ENCODE measurements around the gene MDM4. TPM values are rescaled to one million over a fixed set of nuclear protein-coding genes. Genes with fewer than 3 reads are reported as not detected.

The MDM4 gene
- total RNA-seq, 1 experiment from 2014 or later, result 49.6 TPM

GRCh38 chr1:204577794-204578478, 61.7 kb downstream of the MDM4 start:
- H3K4me1 Mint-ChIP-seq, result peaks cover 64 to 74% of the 10 kb centered on the region in 2 experiments
- no peak overlapping the region for H4K91ac ChIP-seq (ENCODE audit: insufficient read length, low read depth, low read length)
- no peak overlapping the region for H4K5ac ChIP-seq (ENCODE audit: insufficient read length, low read depth, low read length)
- no peaks in the 10 kb centered on the region for H4K20me1 ChIP-seq (ENCODE audit: control insufficient read depth, insufficient read depth, insufficient read length)
- H4K8ac ChIP-seq (replicated peaks; ENCODE audit: insufficient read length, low read depth, low read length), result no peak overlapping the region
- H2AFZ ChIP-seq (ENCODE audit: low read length), result no peak overlapping the region
- H2BK120ac ChIP-seq (ENCODE audit: low read depth, low read length, poor library complexity, severe bottlenecking), result no peak overlapping the region
- no peak overlapping the region for H3K27ac ChIP-seq (ENCODE audit: insufficient read length, low read depth, low read length)
- no peak overlapping the region for H2BK5ac ChIP-seq (ENCODE audit: insufficient read length, low read length)
- H3K18ac ChIP-seq (ENCODE audit: insufficient read length, low read depth, low read length), result no peak overlapping the region
- no peak overlapping the region for H3K56ac ChIP-seq (ENCODE audit: insufficient read length, low read depth, low read length)
- no peak overlapping the region for H2BK15ac ChIP-seq (ENCODE audit: low read depth, low read length)
- H3K23ac ChIP-seq (ENCODE audit: insufficient read length, low read depth, low read length), result no peak overlapping the region
- no peak overlapping the region; a peak in 1 of 7 replicates for H3K27ac Mint-ChIP-seq
- H3K27me3 Mint-ChIP-seq (ENCODE audit: low read depth), result peaks cover 37% of the 10 kb centered on the region
- H3K36me3 Mint-ChIP-seq (ENCODE audit: insufficient read depth in 1 of 3, low read depth in 3 of 3), result no peaks in the 10 kb centered on the region; a peak in 1 of 7 replicates
- H3K4me1 ChIP-seq (ENCODE audit: insufficient read depth, low read length), result peaks cover 25% of the 10 kb centered on the region
- H3K9ac ChIP-seq (ENCODE audit: extremely low read depth, insufficient read length, low read length), result no peak overlapping the region
- no CpG with 5 or more reads among the region's 10 CpGs for WGBS (ENCODE audit: extremely low coverage, insufficient read length, low lambda C conversion rate)
- H3K9me3 ChIP-seq (ENCODE audit: control insufficient read depth, low read depth, low read length), result no peaks in the 10 kb centered on the region
- no peak overlapping the region for H2AK5ac ChIP-seq (ENCODE audit: insufficient read length, low read length)
- DNase-seq, result no peak
- no peaks in the 10 kb centered on the region; a peak in 1 of 5 replicates for H3K9me3 Mint-ChIP-seq
- no peak overlapping the region for H2BK20ac ChIP-seq (ENCODE audit: low read depth, low read length, poor library complexity, severe bottlenecking)
- no peak overlapping the region for H3K4me2 ChIP-seq (ENCODE audit: insufficient read depth, insufficient read length, low read length)
- H3K4ac ChIP-seq (ENCODE audit: low read depth, low read length), result no peak overlapping the region
- no peaks in the 10 kb centered on the region for H3K23me2 ChIP-seq (ENCODE audit: insufficient read length, low read depth, low read length, poor library complexity, severe bottlenecking)
- no peak overlapping the region for H2BK12ac ChIP-seq (ENCODE audit: insufficient read length, low read depth, low read length)
- H3K27me3 ChIP-seq (ENCODE audit: insufficient read depth, low read length), result peaks cover 2% of the 10 kb centered on the region; the same call in 1 of the 2 replicates
- H3T11ph ChIP-seq (ENCODE audit: low read length), result no peak overlapping the region
- H3K79me1 ChIP-seq (ENCODE audit: insufficient read depth, low read depth, low read length, poor library complexity, severe bottlenecking), result no peaks in the 10 kb centered on the region
- H3K14ac ChIP-seq (ENCODE audit: insufficient read depth, low read length), result no peak overlapping the region
- H3K79me2 ChIP-seq (ENCODE audit: insufficient read depth, low read length), result no peaks in the 10 kb centered on the region
- TF ChIP-seq CTCF (conservative IDR thresholded peaks at IDR 0.05), result no peak
- H3K4me3 Mint-ChIP-seq, result no peak overlapping the region

Measured in H9 (cell line).